H1 (cell line): ENCODE measurements around the gene PLEKHA1. TPM values are rescaled to one million over a fixed set of nuclear protein-coding genes. Genes with fewer than 3 reads are reported as not detected.

Source experiments
- POLR2A ChIP-seq, 2 experiments: IDR thresholded peaks; 1 replicate in 1 of 2; 2 replicates in 1 of 2; pipeline ENCODE4 v1.6.1; 2011; ENCODE audit warnings: low read depth in 2 of 2, low read length in 2 of 2, mild to moderate bottlenecking in 2 of 2; ENCODE audit errors: control extremely low read depth in 1 of 2
- SRF ChIP-seq: IDR thresholded peaks from 2 replicates; pipeline ENCODE4 v1.6.1; 2011; ENCODE audit warnings: mild to moderate bottlenecking, low read depth, low read length, moderate library complexity
- ZNF274 ChIP-seq: IDR thresholded peaks from 2 replicates; pipeline ENCODE4 v1.7.0; 2012; ENCODE audit warnings: low read length, borderline replicate concordance; ENCODE audit errors: extremely low read depth
- polyA plus RNA-seq, 7 experiments: library from polyadenylated mRNA; depleted of rRNA in 3 of 7; stranded (reverse) in 5 of 7; unstranded in 2 of 7; fragments of >200 nt in 5 of 7; fragments of 200-250 nt in 2 of 7; gene quantifications; 1 replicate in 5 of 7; 2 replicates in 1 of 7; 4 replicates in 1 of 7; pipeline versions ENCODE4 v1.2.1 to v1.2.3, GENCODE V29; 2011 to 2013; ENCODE audit warnings: missing spikeins in 2 of 7, mixed read lengths in 2 of 7
- total RNA-seq: library from RNA; stranded (reverse); fragmentation: NEBNext Ultra II Directional; extraction: Animal tissue kit (Norgen Biotek cat#: 25700); gene quantifications from 2 replicates; pipeline ENCODE4 v1.2.1, GENCODE V29; 2021

The PLEKHA1 gene
- total and polyA plus RNA-seq, 2 of the 8 experiments (the other 6 are each of a cell fraction or from before 2014, with no cell fraction given), result 15.6 to 39.7 TPM

- no peak for TF ChIP-seq POLR2A (IDR thresholded peaks at IDR 0.05; ENCODE audit: control extremely low read depth in 1 of 2, low read depth in 2 of 2, low read length in 2 of 2)
- TF ChIP-seq SRF, result no peak
- TF ChIP-seq ZNF274, result no peak
These were observed 32.0 kb upstream of the PLEKHA1 start (continued) for GRCh38 chr10:122342293-122343134.
